Measurements from ENCODE around the gene TFAP2C. TPM values are rescaled to one million over a fixed set of nuclear protein-coding genes. Genes with fewer than 3 reads are reported as not detected.

The TFAP2C gene
- total RNA-seq, 4 donors from 2014 or later = 2.7 to 13.7 (median 7.2) TPM

- no peak for TF ChIP-seq CTCF (IDR thresholded peaks at IDR 0.05)
- ATAC-seq (ENCODE audit: low FRiP score) = no peak
- DNase-seq (ENCODE audit: low spot score) = no peak
Measured at GRCh38 chr20:56589633-56590032, 39.5 kb upstream of the TFAP2C start.

GRCh38 chr20:56590888-56591287 is 38.2 kb upstream of the TFAP2C start:
- ATAC-seq (ENCODE audit: low FRiP score) = no peak
- no peak for TF ChIP-seq CTCF (IDR thresholded peaks at IDR 0.05)
- no peak for DNase-seq (ENCODE audit: low spot score)

GRCh38 chr20:56592211-56592610 is 36.9 kb upstream of the TFAP2C start:
- TF ChIP-seq CTCF (IDR thresholded peaks at IDR 0.05) = no peak
- ATAC-seq (ENCODE audit: low FRiP score) (no peak), DNase-seq (ENCODE audit: low spot score) (no peak)

- no peak for TF ChIP-seq CTCF (IDR thresholded peaks at IDR 0.05)
- no peak for ATAC-seq (ENCODE audit: low FRiP score)
- DNase-seq (ENCODE audit: low spot score) = no peak
Measured at GRCh38 chr20:56592817-56593216, 36.3 kb upstream of the TFAP2C start.

GRCh38 chr20:56595746-56596475 is 33.2 kb upstream of the TFAP2C start:
- no peak for DNase-seq (ENCODE audit: low spot score)
- ATAC-seq (ENCODE audit: low FRiP score) = no peak
- no peak for TF ChIP-seq CTCF (IDR thresholded peaks at IDR 0.05)

GRCh38 chr20:56601166-56601565 is 27.9 kb upstream of the TFAP2C start:
- ATAC-seq (ENCODE audit: low FRiP score) = no peak
- TF ChIP-seq CTCF (IDR thresholded peaks at IDR 0.05) = no peak

GRCh38 chr20:56604673-56605072 is 24.4 kb upstream of the TFAP2C start:
- no peak for DNase-seq (ENCODE audit: low spot score)
- TF ChIP-seq CTCF (IDR thresholded peaks at IDR 0.05) = no peak
- no peak for ATAC-seq (ENCODE audit: low FRiP score)

More at GRCh38 chr20:56601166-56601565, 27.9 kb upstream of the TFAP2C start:
- DNase-seq (ENCODE audit: low spot score) = no peak

All from omental fat pad (tissue), 4 donors.